ENCODE data around the gene SECISBP2.

GRCh38 chr9:89386797-89387196 lies 68.5 kb downstream of the SECISBP2 start:
- no peak for TF ChIP-seq CTCF (IDR thresholded peaks at IDR 0.05; ENCODE audit: poor library complexity)
- no peak for TF ChIP-seq EZH2phosphoT487 (IDR thresholded peaks at IDR 0.05; ENCODE audit: low read depth, severe bottlenecking, unreplicated experiment)
- no peak for TF ChIP-seq EZH2 (IDR thresholded peaks at IDR 0.05; ENCODE audit: borderline replicate concordance)
